Naive thymus-derived CD8-positive, alpha-beta T cell (primary cell): ENCODE measurements around the gene AOPEP. TPM values are rescaled to one million over a fixed set of nuclear protein-coding genes. Genes with fewer than 3 reads are reported as not detected.
"Not testable (repeated sequence)": the region's sequence is repeated elsewhere in the genome, so short reads cannot be mapped to it uniquely, and the experiment has no call there.

ENCODE experiments used
- ATAC-seq, 2 donors: fragments of 150-1000 bp; cut with Tn5 transposase in 1 of 2; sonication (Bioruptor Pico), chemical (Tn5 transposase) in 1 of 2; 1 replicate in 1 of 2; 2 replicates in 1 of 2; pipeline ENCODE4 v1.10.0; 2021; ENCODE audit warnings: mild to moderate bottlenecking in 2 of 2, moderate library complexity in 2 of 2
- POLR2A ChIA-PET: fragments of 350-600 bp; sonication (Branson Sonifier 250); formaldehyde crosslinking; loops from one replicate; lab custom pipeline; 2021; ENCODE audit warnings: antibody characterized with exemption; lab: Charles Lee
- DNase-seq, 10 donors: peaks; one replicate each; pipeline versions ENCODE4 v3.0.0 to v3.0.0-alpha.2; 2020 to 2022
- H3K27ac Mint-ChIP-seq, 10 donors: one replicate each; pipeline ENCODE4 v1.8.0; 2020 to 2022; ENCODE audit warnings: mild to moderate bottlenecking in 10 of 10, mixed read lengths in 10 of 10, moderate library complexity in 4 of 10, inconsistent platforms in 1 of 10
- H3K27me3 Mint-ChIP-seq, 5 donors: one replicate each; pipeline ENCODE4 v1.8.0; 2021 to 2022; ENCODE audit warnings: mixed read lengths in 5 of 5
- H3K36me3 Mint-ChIP-seq, 3 donors: one replicate each; pipeline ENCODE4 v1.8.0; 2020 to 2022; ENCODE audit warnings: mixed read lengths in 3 of 3, mild to moderate bottlenecking in 2 of 3, inconsistent platforms in 1 of 3
- H3K4me1 Mint-ChIP-seq, 4 donors: one replicate each; pipeline ENCODE4 v1.8.0; 2021 to 2022; ENCODE audit warnings: mixed read lengths in 4 of 4
- H3K4me3 Mint-ChIP-seq, 10 donors: one replicate each; pipeline ENCODE4 v1.8.0; 2020 to 2022; ENCODE audit warnings: mild to moderate bottlenecking in 10 of 10, mixed read lengths in 10 of 10, moderate library complexity in 6 of 10, inconsistent platforms in 1 of 10
- H3K9me3 Mint-ChIP-seq, 9 donors: one replicate each; pipeline ENCODE4 v1.8.0; 2020 to 2022; ENCODE audit warnings: mixed read lengths in 9 of 9, mild to moderate bottlenecking in 3 of 9, inconsistent platforms in 1 of 9, moderate library complexity in 1 of 9
- polyA plus RNA-seq, 3 donors: library from polyadenylated mRNA; unstranded; fragments of 300-500 nt; fragmentation: Illumina TruSeq; gene quantifications; one replicate each; pipeline ENCODE4 v1.2.3, GENCODE V29; 2021
- total RNA-seq, 8 experiments: library from RNA in 2 of 8; stranded (reverse) in 2 of 8; gene quantifications; one replicate each; pipeline ENCODE4 v1.2.3 and lab custom pipeline; 2021 to 2026

AOPEP gene
- total and polyA plus RNA-seq, 5 experiments from 2014 or later = 4.3 to 10.8 (median 7.4) TPM

DNA sequence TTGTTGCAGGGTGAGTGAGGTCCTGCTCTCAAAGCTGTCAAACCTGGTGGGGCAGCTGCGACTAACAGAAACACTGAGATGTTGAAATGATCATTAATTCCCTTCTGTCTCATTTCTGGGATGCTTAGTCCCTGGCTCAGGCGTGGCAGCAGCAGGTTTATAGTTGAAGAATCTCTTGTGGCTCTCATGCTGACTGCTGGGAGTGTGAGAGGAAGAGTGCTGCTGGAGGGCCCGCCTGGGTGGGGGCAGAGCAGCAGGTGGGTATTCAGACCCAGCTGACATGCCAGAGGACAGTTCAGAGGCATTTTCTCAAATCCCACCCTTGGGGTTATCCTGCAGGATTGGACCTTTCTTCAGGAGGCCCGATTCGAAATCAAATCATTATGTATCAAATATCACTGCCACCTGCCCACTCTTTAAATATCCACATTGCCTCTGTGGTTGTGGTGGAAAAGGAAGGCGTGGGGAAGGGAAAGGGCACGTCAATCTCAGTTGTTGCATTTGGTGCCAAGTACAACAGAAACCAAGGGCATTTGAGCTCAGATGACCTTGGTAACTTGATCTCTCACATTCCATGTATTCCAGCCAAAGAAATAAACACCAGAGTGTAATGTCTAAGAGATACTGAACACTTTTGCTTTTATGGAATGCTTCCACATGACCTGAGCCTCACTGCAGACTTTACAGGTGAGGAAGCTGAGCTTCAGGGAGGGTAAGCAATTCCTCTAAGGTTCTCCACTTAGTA is 224.3 kb downstream of the AOPEP start:
- DNase-seq = no peak
- Mint-ChIP-seq H3K27ac (peak overlapping the region in 8 of 10 donors; percentile 5 to 90 (median 36)), H3K4me1 (peaks cover 21 to 38% (median 37%) of the 10 kb centered on the region in 4 donors), H3K4me3 (peak overlapping the region; percentile 27 to 82 (median 63)), H3K27me3 (no peaks in the 10 kb centered on the region), H3K36me3 (peaks cover 0 to 8% (median 7%) of the 10 kb centered on the region in 3 donors), H3K9me3 (no peaks in the 10 kb centered on the region)
- POLR2A ChIA-PET = no interaction called here
- no peak for ATAC-seq

DNA sequence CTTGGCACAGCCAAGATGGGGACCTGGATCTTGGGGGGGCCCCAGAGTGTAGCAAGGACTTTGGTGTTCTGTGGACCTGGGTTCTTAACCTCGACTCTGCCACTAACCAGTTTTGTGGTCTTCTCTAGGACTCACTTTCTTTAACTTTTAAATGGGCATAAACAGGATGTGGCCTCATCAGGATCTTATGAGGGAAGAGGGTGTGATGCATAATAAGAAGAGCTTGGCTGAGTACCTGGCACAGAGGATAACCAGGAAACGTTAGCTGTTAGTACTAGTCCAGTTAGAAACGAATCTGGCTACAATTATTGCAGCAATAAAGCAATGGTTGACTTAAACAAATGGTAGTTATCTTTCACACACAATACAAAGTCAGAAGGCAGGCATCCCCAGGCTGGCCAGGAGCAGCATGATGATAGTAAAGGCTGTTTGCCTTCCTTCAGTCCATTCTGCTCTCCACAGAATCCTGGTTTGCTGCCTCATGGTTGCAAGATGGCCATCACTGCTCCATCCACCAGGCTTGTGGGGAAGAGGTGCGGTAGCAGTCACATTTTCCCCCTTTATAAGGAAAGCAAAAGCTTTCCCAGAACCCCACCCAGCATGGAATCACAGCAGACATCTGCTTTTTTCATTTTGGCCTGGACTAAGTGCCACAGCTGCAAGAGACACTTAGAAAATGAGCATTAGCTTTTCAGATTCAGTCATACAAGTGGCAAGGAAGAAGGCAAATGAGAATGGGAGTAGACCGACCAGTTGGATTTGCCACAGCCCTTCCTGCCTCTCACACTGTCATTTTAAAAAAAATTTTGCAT is 225.0 kb downstream of the AOPEP start:
- POLR2A ChIA-PET = no interaction called here
- Mint-ChIP-seq H3K9me3 (no peaks in the 10 kb centered on the region), H3K27me3 (no peaks in the 10 kb centered on the region), H3K4me1 (peaks cover 21 to 38% (median 37%) of the 10 kb centered on the region in 4 donors), H3K4me3 (peak overlapping the region; percentile 27 to 82 (median 70)), H3K27ac (peak overlapping the region; percentile 8 to 90 (median 58)), H3K36me3 (peaks cover 5 to 16% (median 9%) of the 10 kb centered on the region in 3 donors)
- ATAC-seq (no peak), DNase-seq (no peak)

GRCh38 chr9:94952565-94953373 is 226.3 kb downstream of the AOPEP start:
- POLR2A ChIA-PET = no interaction called here
- Mint-ChIP-seq H3K36me3 (peaks cover 13 to 25% (median 13%) of the 10 kb centered on the region in 3 donors), H3K9me3 (no peaks in the 10 kb centered on the region), H3K27me3 (no peaks in the 10 kb centered on the region), H3K27ac (peak overlapping the region; percentile 9 to 84 (median 65)), H3K4me3 (peak overlapping the region; percentile 42 to 81 (median 71)), H3K4me1 (peaks cover 21 to 38% (median 37%) of the 10 kb centered on the region in 4 donors)
- DNase-seq (peak in 5 of 10 donors; percentile 4 to 52 (median 24)), ATAC-seq (peak; percentile 94 to 96)

GRCh38 chr9:94956731-94957130 is 230.2 kb downstream of the AOPEP start:
- Mint-ChIP-seq H3K27me3 (no peaks in the 10 kb centered on the region), H3K36me3 (peaks cover 17 to 33% (median 23%) of the 10 kb centered on the region in 3 donors), H3K4me3 (no peak overlapping the region), H3K27ac (no peak overlapping the region), H3K9me3 (no peaks in the 10 kb centered on the region), H3K4me1 (peaks cover 8 to 20% (median 17%) of the 10 kb centered on the region in 4 donors)
- DNase-seq (no peak), ATAC-seq (no peak)
- POLR2A ChIA-PET = no interaction called here

GRCh38 chr9:94960964-94961363 is 234.5 kb downstream of the AOPEP start:
- H3K27ac Mint-ChIP-seq = no peak overlapping the region
- no peak overlapping the region for H3K4me3 Mint-ChIP-seq
- POLR2A ChIA-PET = no interaction called here
- no peaks in the 10 kb centered on the region for H3K9me3 Mint-ChIP-seq
- DNase-seq = no peak
- H3K4me1 Mint-ChIP-seq = no peaks in the 10 kb centered on the region
- H3K27me3 Mint-ChIP-seq = no peaks in the 10 kb centered on the region
- H3K36me3 Mint-ChIP-seq = peaks cover 17 to 30% (median 29%) of the 10 kb centered on the region in 3 donors
- no peak for ATAC-seq

GRCh38 chr9:94961870-94962269 is 235.4 kb downstream of the AOPEP start:
- POLR2A ChIA-PET = no interaction called here
- ATAC-seq (no peak), DNase-seq (no peak)
- Mint-ChIP-seq H3K27ac (no peak overlapping the region), H3K4me3 (no peak overlapping the region), H3K9me3 (no peaks in the 10 kb centered on the region), H3K36me3 (peaks cover 9 to 30% (median 20%) of the 10 kb centered on the region in 3 donors), H3K4me1 (no peaks in the 10 kb centered on the region), H3K27me3 (no peaks in the 10 kb centered on the region)

DNA sequence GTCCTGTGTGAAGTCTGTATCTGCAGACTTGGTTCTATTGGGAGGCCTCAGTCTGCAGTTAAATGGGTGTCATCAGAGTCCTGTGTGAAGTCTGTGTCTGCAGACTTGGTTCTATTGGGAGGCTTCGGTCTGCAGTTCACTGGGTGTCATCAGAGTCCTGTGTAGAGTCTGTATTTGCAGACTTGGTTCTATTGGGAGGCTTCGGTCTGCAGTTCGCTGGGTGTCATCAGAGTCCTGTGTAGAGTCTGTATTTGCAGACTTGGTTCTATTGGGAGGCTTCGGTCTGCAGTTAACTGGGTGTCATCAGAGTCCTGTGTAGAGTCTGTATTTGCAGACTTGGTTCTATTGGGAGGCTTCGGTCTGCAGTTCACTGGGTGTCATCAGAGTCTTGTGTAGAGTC is 239.1 kb downstream of the AOPEP start:
- ATAC-seq, H3K27ac Mint-ChIP-seq, H3K27me3 Mint-ChIP-seq, H3K4me3 Mint-ChIP-seq, H3K9me3 Mint-ChIP-seq, POLR2A ChIA-PET, DNase-seq, H3K4me1 Mint-ChIP-seq: not testable (repeated sequence)
- H3K36me3 Mint-ChIP-seq = peaks cover 4 to 35% (median 22%) of the 10 kb centered on the region in 3 donors

GRCh38 chr9:94966046-94966445 is 239.5 kb downstream of the AOPEP start:
- H3K27ac Mint-ChIP-seq, H3K4me3 Mint-ChIP-seq, DNase-seq, H3K9me3 Mint-ChIP-seq, H3K4me1 Mint-ChIP-seq, POLR2A ChIA-PET, H3K27me3 Mint-ChIP-seq, ATAC-seq: not testable (repeated sequence)
- H3K36me3 Mint-ChIP-seq = peaks cover 4 to 35% (median 21%) of the 10 kb centered on the region in 3 donors

GRCh38 chr9:94967482-94967881 is 241.0 kb downstream of the AOPEP start:
- Mint-ChIP-seq H3K27me3 (no peaks in the 10 kb centered on the region), H3K27ac (peak overlapping the region in 1 of 10 donors; percentile 20), H3K9me3 (no peaks in the 10 kb centered on the region), H3K36me3 (peaks cover 4 to 24% (median 15%) of the 10 kb centered on the region in 3 donors), H3K4me1 (peaks cover 0 to 3% (median 0%) of the 10 kb centered on the region in 4 donors), H3K4me3 (no peak overlapping the region)
- no peak for DNase-seq
- ATAC-seq = no peak
- POLR2A ChIA-PET = no interaction called here

DNA sequence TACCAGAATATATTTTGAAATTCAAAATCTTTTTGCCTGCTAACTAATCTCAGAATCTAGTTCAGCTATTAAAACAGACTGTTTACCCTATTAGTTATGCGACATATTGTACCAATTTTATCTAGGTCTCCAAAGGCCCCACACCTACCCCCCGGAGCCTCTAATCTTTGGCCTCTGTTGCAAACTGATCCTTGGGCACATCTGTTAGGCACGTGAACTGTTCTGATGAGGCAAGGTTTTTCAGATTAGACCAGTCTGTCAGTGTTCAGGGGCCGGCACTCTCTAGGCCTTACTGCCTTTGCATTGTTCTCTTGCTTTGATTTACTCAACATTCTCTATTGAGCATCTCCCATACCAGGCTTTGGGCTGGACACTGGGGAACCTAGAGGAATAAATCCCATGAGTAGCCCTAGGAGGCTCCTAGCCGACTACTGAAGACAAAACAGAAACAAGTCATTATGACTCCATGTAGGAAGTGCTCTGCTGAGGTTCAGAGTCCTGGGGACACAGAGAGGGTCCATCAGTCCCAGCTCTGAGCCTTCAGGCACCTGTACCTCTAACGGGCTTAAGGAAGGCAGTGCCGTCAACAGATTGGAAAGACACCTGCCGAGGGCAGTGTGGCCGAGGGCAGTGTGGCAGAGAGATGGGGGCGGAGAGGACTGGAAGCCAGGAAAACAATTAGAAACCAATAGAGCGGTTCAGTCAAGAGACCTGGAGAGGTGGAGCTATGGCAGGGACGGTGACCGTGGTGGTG is 245.1 kb downstream of the AOPEP start:
- Mint-ChIP-seq H3K27me3 (peaks cover 0 to 3% (median 0%) of the 10 kb centered on the region in 5 donors), H3K27ac (no peak overlapping the region), H3K4me1 (peaks cover 0 to 8% (median 0%) of the 10 kb centered on the region in 4 donors), H3K9me3 (no peaks in the 10 kb centered on the region), H3K4me3 (no peak overlapping the region), H3K36me3 (peaks cover 4 to 17% (median 15%) of the 10 kb centered on the region in 3 donors)
- DNase-seq = no peak
- POLR2A ChIA-PET = no interaction called here
- no peak for ATAC-seq

GRCh38 chr9:94973451-94973941 is 247.0 kb downstream of the AOPEP start:
- Mint-ChIP-seq H3K36me3 (peaks cover 0 to 13% (median 8%) of the 10 kb centered on the region in 3 donors), H3K27me3 (peaks cover 0 to 3% (median 0%) of the 10 kb centered on the region in 5 donors), H3K9me3 (no peaks in the 10 kb centered on the region), H3K27ac (no peak overlapping the region), H3K4me3 (no peak overlapping the region), H3K4me1 (peaks cover 0 to 10% (median 0%) of the 10 kb centered on the region in 4 donors)
- no peak for ATAC-seq
- POLR2A ChIA-PET = no interaction called here
- DNase-seq = no peak
